Stimulated activated CD8-positive, alpha-beta memory T cell treated with anti-CD3 and anti-CD28 coated beads, Interleukin-4, amount 100 ng/mL, for 48 hours (primary cell): Measurements from ENCODE around the gene B4GALNT2.

Experiments
- DNase-seq: peaks from one replicate; pipeline ENCODE4 v3.0.0-alpha.2; 2020

Gene B4GALNT2

DNA sequence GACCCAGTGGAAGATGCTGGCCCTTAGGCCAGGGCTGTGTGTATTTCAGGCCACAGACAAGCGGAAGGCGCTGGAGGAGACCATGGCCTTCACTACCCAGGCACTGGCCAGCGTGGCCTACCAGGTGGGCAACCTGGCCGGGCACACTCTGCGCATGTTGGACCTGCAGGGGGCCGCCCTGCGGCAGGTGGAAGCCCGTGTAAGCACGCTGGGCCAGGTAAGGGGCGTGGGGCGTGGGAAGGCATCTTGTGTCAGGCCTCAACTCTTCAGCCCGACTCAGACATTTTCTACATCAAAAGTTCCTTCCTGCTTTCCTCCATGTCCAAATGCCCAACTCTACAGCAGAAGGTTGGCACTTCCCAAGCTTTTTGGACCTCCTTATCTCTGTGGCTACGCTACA, 83.9 kb downstream of the B4GALNT2 start:
- DNase-seq = no peak

- DNase-seq = no peak
These were observed 84.5 kb downstream of the B4GALNT2 start for GRCh38 chr17:49216953-49217650.

DNA sequence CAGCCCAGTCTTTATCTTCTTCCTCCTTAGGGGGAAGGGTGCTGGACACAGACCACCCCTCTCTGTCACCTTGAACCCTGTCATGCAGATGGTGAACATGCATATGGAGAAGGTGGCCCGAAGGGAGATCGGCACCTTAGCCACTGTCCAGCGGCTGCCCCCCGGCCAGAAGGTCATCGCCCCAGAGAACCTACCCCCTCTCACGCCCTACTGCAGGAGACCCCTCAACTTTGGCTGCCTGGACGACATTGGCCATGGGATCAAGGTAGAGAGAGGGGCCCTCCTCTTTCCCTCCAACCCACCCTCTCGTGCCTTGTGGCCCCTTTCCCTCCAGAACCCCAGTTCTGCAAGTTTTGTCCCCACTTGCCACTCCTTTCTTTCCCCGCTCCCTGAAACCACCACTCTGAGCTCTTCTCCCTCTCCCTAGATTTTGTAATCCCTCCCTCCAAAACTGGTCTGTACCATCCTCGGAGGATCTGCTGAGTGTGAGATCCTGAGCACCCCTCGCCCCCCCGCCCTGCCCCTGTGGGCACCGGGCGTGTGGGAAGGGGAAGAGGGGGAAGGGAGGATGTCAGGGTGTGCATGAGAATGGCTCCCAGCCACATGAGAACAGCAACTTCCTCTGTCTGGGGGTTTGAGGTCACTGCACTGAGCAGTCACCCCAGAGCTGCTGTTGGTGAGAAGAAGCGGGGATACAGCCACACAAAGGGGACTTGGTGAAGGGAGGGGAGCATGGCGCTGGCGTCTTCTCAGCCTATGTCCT, 85.3 kb downstream of the B4GALNT2 start:
- DNase-seq = peak; percentile 71

DNA sequence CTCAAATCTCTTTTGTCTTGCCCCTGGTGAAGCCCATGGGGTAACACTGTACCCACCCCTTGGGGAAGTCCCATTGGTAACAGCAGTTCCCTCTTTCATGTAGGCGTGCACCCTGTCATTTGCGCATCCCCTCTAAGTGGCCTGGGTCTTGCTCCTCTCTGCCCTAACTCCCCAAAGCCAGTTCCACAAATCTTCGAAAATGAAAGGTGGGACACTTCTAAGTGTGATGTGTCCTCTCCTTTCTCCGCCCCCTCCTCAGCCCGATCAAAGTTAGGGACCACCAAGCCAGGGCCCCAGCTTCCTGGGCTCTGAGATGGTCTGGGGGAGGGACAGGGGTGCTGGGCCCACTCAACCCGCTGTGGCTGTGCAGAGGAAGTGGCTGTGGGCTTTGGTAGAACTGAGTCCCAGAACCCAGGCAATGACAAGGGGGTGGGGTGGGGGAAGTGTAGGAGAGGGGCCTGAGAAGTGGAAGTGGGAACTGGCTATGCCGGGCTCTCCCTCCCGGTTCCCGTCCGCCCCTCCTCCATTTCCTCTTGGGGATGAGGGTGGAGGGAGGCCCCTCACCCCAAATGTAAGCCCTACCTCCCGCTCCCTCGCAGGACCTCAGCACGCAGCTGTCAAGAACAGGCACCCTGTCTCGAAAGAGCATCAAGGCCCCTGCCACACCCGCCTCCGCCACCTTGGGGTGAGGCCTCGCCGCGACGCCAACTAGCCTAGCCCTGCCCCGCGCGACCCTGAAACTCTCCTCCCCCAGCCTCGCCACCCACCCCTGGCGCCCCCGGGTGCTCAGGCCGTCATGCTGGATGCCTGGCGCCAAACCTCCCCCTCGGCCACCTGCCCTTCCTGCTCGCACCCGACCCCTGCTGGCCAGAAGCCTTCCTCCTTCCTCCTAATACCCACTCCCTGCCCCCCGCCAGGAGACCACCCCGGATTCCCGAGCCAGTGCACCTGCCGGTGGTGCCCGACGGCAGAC, 86.7 kb downstream of the B4GALNT2 start:
- peak; percentile 62 for DNase-seq

DNA sequence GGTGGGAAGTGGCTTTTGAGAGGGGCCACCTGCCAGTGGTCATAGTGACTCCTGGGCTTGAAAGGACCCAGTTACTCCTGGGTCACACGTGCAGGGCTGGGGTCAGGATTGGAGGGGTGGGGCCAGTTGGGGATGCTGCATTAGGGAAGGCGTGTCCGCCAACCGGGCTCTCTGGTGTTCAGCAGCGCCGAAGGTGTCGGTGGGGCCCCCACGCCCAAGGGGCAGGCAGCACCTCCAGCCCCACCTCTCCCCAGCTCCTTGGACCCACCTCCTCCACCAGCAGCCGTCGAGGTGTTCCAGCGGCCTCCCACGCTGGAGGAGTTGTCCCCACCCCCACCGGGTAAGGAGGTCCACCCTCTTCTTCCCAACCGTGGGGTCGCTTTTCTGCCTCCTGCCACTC, 87.4 kb downstream of the B4GALNT2 start:
- no peak for DNase-seq

- no peak for DNase-seq
These were observed 90.6 kb downstream of the B4GALNT2 start for GRCh38 chr17:49223168-49223516.

GRCh38 chr17:49223517-49224197, 91.1 kb downstream of the B4GALNT2 start:
- peak; percentile 91 for DNase-seq

- peak; percentile 63 for DNase-seq
These were observed 91.8 kb downstream of the B4GALNT2 start for GRCh38 chr17:49224198-49224996.

- DNase-seq = no peak
These were observed 92.4 kb downstream of the B4GALNT2 start for GRCh38 chr17:49224997-49225337.

GRCh38 chr17:49225554-49226236, 93.1 kb downstream of the B4GALNT2 start:
- DNase-seq = no peak
